ENCODE measurements around the gene GPX1. TPM values are rescaled to one million over a fixed set of nuclear protein-coding genes. Genes with fewer than 3 reads are reported as not detected.

The GPX1 gene
- total RNA-seq, 4 donors from 2014 or later, result 126 to 400 (median 228) TPM

DNA sequence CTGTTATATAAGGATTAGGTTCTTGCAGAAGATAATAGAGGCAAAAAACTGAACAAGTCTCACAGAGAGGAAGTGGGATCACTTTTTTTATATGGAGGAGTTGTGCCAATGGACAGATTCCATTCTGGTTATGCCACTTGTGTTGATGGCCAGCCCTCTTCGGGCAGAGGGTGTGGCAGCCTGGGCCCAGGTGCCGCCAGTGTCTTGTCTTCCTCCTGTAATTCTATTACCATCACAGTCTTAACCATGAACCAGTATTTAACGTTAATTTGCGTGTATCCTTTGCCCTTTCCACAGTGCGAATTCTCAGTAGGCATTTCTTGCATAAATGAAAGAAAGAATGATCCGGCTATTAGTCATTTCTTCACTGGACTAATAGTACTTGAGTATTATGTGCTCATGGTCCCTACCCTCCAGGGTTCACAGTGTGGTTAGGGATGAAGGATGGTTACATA is 11.3 kb downstream of the GPX1 start:
- no peak overlapping the region for H3K4me3 ChIP-seq
- no peak for DNase-seq
- WGBS, 2 donors, result 50 to 51% methylated on average over 6 of the region's 6 CpGs
- peaks cover 18 to 75% (median 33%) of the 10 kb centered on the region in 3 donors for H3K4me1 ChIP-seq
- TF ChIP-seq POLR2A (IDR thresholded peaks at IDR 0.05), result no peak
- TF ChIP-seq CTCF (IDR thresholded peaks at IDR 0.05), result no peak
- H3K27me3 ChIP-seq, result no peaks in the 10 kb centered on the region
- peak overlapping the region; percentile 73 to 95 (median 82) for H3K27ac ChIP-seq
- intact Hi-C loops (cut with DNase I), result no loop called here
- H3K9me3 ChIP-seq, result no peaks in the 10 kb centered on the region
- H3K36me3 ChIP-seq, result no peaks in the 10 kb centered on the region

- Histone ChIP-seq H3K4me3 (no peak overlapping the region), H3K27ac (peak overlapping the region in 3 of 4 donors; percentile 40 to 95 (median 53)), H3K4me1 (peaks cover 20 to 74% (median 35%) of the 10 kb centered on the region in 3 donors), H3K36me3 (no peaks in the 10 kb centered on the region), H3K9me3 (no peaks in the 10 kb centered on the region), H3K27me3 (no peaks in the 10 kb centered on the region)
- intact Hi-C loops (cut with DNase I), result no loop called here
- no peak for DNase-seq
- WGBS, 2 donors, result 83 to 96% methylated on average over 3 of the region's 3 CpGs
- no peak for TF ChIP-seq CTCF (IDR thresholded peaks at IDR 0.05)
- no peak for TF ChIP-seq POLR2A (IDR thresholded peaks at IDR 0.05)
Measured at GRCh38 chr3:49343163-49343562, 15.0 kb downstream of the GPX1 start.

- Histone ChIP-seq H3K27me3 (no peaks in the 10 kb centered on the region), H3K4me1 (peaks cover 15 to 78% (median 33%) of the 10 kb centered on the region in 3 donors), H3K4me3 (no peak overlapping the region), H3K27ac (peak overlapping the region in 3 of 4 donors; percentile 40 to 96 (median 95)), H3K9me3 (no peaks in the 10 kb centered on the region), H3K36me3 (peaks cover 0 to 8% (median 0%) of the 10 kb centered on the region in 3 donors)
- WGBS, 2 donors, result 83 to 88% methylated on average over 6 of the region's 6 CpGs
- intact Hi-C loops (cut with DNase I), result no loop called here
- DNase-seq, result no peak
- TF ChIP-seq POLR2A (IDR thresholded peaks at IDR 0.05) (no peak), CTCF (IDR thresholded peaks at IDR 0.05) (no peak)
Measured at GRCh38 chr3:49341996-49342395, 16.2 kb downstream of the GPX1 start.

DNA sequence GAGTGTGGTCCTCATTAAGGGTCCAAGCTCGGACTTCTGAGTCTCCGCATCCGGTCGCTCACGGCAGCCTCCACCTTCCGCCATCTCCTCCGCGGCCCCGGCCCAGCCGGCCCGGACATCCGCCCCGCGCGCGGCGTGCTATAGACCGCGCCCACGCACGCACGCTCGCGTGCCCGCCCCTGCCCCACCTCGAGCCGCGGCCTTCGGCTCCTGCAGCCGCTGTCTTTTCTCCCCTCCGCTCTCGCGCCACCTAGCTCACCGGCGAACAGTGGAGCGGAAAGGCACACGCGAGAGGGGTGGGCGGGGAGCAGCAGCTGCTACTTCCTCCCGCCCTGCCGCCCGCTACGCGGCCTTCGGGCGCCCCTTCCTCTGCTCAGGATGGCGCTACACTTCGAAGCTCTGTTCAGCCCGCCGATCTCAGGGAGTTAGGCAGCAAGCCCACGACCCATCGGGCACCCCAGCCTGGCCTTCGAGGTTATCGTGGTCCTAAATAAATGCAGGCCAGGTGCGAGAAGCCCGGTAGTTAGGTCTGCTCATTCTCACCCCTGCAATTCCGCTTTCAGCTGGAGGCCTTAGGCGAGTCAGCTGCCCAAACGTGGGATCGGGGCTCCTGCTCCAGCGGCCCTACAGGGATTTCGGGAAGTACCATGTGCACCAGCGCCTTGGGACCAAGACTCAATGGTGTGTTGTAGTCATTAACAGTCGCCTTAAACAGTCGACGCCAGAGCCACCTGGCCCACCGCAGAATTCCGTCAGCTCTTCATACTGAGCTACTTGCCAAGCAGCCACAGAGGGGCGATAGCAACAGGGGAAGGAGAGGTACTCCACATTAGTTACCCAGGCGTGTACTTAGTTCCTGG is 18.0 kb downstream of the GPX1 start, which contains the start of gene USP4:
USP4 (minus strand) TSS at position 113 of the 860 bp plus-strand sequence; CDS start at position 84, 29 bp downstream.
- 2 to 11% methylated on average over 16 of the region's 70 CpGs for WGBS, 2 donors
- Histone ChIP-seq H3K36me3 (peaks cover 0 to 26% (median 6%) of the 10 kb centered on the region in 3 donors), H3K4me1 (peaks cover 15 to 65% (median 24%) of the 10 kb centered on the region in 3 donors), H3K27ac (peak within 1 kb of the TSS; percentile 89 to 99 (median 96)), H3K4me3 (peak within 1 kb of the TSS; percentile 70 to 91 (median 83)), H3K27me3 (no peaks in the 10 kb centered on the region), H3K9me3 (no peaks in the 10 kb centered on the region)
- intact Hi-C loops (cut with DNase I), result loop anchor here (10.0 kb wide), 2 partner anchors 105 to 165 kb away; partner anchors contain the start of gene KLHDC8B
- DNase-seq, result peak; percentile 66
- TF ChIP-seq CTCF (IDR thresholded peaks at IDR 0.05), result peak in 5 of 6 experiments; percentile 36 to 83 (median 47)
- TF ChIP-seq POLR2A (IDR thresholded peaks at IDR 0.05), result peak in 2 of 4 donors; percentile 74 to 86

DNA sequence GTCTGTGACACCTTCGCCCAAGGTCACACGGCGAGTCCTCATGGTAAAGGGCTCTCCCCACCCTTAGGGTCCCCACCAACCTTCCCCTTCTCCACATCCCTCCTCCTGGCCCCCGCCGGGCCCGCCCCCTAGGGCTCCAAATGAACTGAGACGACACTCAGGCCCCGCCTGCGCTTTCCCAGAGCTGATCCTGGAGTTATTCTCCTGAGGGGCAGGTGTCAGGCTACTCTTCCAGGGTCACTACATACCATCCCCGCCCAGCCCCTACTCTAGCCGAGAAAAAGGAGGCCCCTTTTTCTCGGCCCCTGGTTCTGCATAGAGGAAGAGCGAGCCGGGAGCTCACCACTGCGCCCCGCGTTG is 18.6 kb downstream of the GPX1 start:
- H3K36me3 ChIP-seq, result peaks cover 1 to 32% (median 10%) of the 10 kb centered on the region in 3 donors
- peak overlapping the region; percentile 89 to 99 (median 96) for H3K27ac ChIP-seq
- H3K4me1 ChIP-seq, result peaks cover 11 to 59% (median 24%) of the 10 kb centered on the region in 3 donors
- 0 to 5% methylated on average over 4 to 6 of the region's 17 CpGs for WGBS, 2 donors
- DNase-seq, result no peak
- intact Hi-C loops (cut with DNase I), result loop anchor here (10.0 kb wide), 2 partner anchors 105 to 165 kb away; partner anchors contain the start of gene KLHDC8B
- TF ChIP-seq CTCF (IDR thresholded peaks at IDR 0.05) (no peak), POLR2A (IDR thresholded peaks at IDR 0.05) (no peak)
- no peaks in the 10 kb centered on the region for H3K9me3 ChIP-seq
- no peaks in the 10 kb centered on the region for H3K27me3 ChIP-seq
- H3K4me3 ChIP-seq, result peak overlapping the region; percentile 70 to 91 (median 83)
